ENCODE measurements around the gene PTPRT.

- TF ChIP-seq REST (IDR thresholded peaks at IDR 0.05; ENCODE audit: low read depth, low read length) (no peak), E2F8 (IDR thresholded peaks at IDR 0.05; ENCODE audit: low read depth, partially characterized antibody) (no peak), POLR2A (IDR thresholded peaks at IDR 0.05; ENCODE audit: low read depth, low read length) (no peak), CTCF (IDR thresholded peaks at IDR 0.05 in 2 of 3, conservative IDR thresholded peaks at IDR 0.05 in 1 of 3; ENCODE audit: control insufficient read depth in 2 of 3, extremely low read depth in 1 of 3, insufficient read depth in 1 of 3, low read depth in 3 of 3, low read length in 3 of 3) (no peak), TAF1 (IDR thresholded peaks at IDR 0.05; ENCODE audit: borderline replicate concordance, low read depth, low read length) (no peak), PRDM15 (CRISPR knock-in tag; IDR thresholded peaks at IDR 0.05) (no peak), YY1 (IDR thresholded peaks at IDR 0.05; ENCODE audit: low read depth, low read length) (no peak), ESRRA (IDR thresholded peaks at IDR 0.05; ENCODE audit: low read length) (no peak)
These were observed 217.1 kb downstream of the PTPRT start for GRCh38 chr20:42972591-42972990.
